A673 (cell line): ENCODE data around the gene NRTN. TPM values are rescaled to one million over a fixed set of nuclear protein-coding genes. Genes with fewer than 3 reads are reported as not detected.

Source experiments
- BruUV-seq: library from RNA; stranded (reverse); fragments of 400-500 nt; replicated peaks from 2 replicates; lab custom pipeline; 2021; lab: Mats Ljungman, UMichigan
- CTCF ChIA-PET: fragments of 300-600 bp; sonication (Branson Sonifier 250); formaldehyde crosslinking; loops from one replicate; lab custom pipeline; 2022; ENCODE audit warnings: antibody characterized with exemption; lab: Charles Lee
- POLR2A ChIA-PET: fragments of 300-600 bp; sonication (Branson Sonifier 250); formaldehyde crosslinking; loops from one replicate; lab custom pipeline; 2022; ENCODE audit warnings: antibody characterized with exemption; ENCODE audit not compliant: low non-redundant PET; lab: Charles Lee
- DNase-seq: peaks from one replicate; pipeline ENCODE4 v3.0.0-alpha.2; 2015; ENCODE audit warnings: low spot score
- H3K27ac ChIP-seq: fragments of 200-600 bp; sonication (generic); 2 replicates; pipeline ENCODE4 v1.5.1; 2016; ENCODE audit warnings: mixed run types, low read depth, mild to moderate bottlenecking, mixed read lengths, antibody characterized with exemption, low read length; ENCODE audit not compliant: poor library complexity, severe bottlenecking
- H3K27me3 ChIP-seq: fragments of 200-600 bp; sonication (generic); replicated peaks from 2 replicates; pipeline ENCODE4 v1.6.1; 2017; ENCODE audit warnings: mixed run types, low read depth, mild to moderate bottlenecking, mixed read lengths, antibody characterized with exemption, low read length; ENCODE audit not compliant: insufficient read depth, poor library complexity
- H3K36me3 ChIP-seq: fragments of 200-600 bp; sonication (generic); 2 replicates; pipeline ENCODE4 v1.6.1; 2016; ENCODE audit warnings: mixed run types, mild to moderate bottlenecking, mixed read lengths, antibody characterized with exemption, low read length; ENCODE audit not compliant: insufficient read depth, poor library complexity, severe bottlenecking
- H3K4me1 ChIP-seq: fragments of 200-600 bp; sonication (generic); 2 replicates; pipeline ENCODE4 v1.6.1; 2017; ENCODE audit warnings: mixed run types, mild to moderate bottlenecking, mixed read lengths, antibody characterized with exemption, low read length; ENCODE audit not compliant: insufficient read depth, poor library complexity, severe bottlenecking
- H3K4me3 ChIP-seq: fragments of 200-600 bp; sonication (generic); 2 replicates; pipeline ENCODE4 v1.5.1; 2016; ENCODE audit warnings: low read depth, mixed run types, mild to moderate bottlenecking, mixed read lengths, low read length; ENCODE audit not compliant: poor library complexity, severe bottlenecking
- H3K9me3 ChIP-seq: fragments of 200-600 bp; sonication (generic); 2 replicates; pipeline ENCODE4 v1.6.1; 2016; ENCODE audit warnings: mixed run types, low read depth, mild to moderate bottlenecking, mixed read lengths, antibody characterized with exemption, low read length; ENCODE audit not compliant: poor library complexity, severe bottlenecking
- CTCF ChIP-seq: fragments of 300-800, 200-600 bp; sonication (generic); conservative IDR thresholded peaks from 2 replicates; pipeline ENCODE4 v1.5.1; 2017; ENCODE audit warnings: low read depth, mild to moderate bottlenecking, antibody characterized with exemption, low read length, moderate library complexity, mixed read lengths
- EZH2 ChIP-seq: fragments of 200-600 bp; sonication (generic); IDR thresholded peaks from 2 replicates; pipeline ENCODE4 v1.6.1; 2017; ENCODE audit warnings: borderline replicate concordance, low read depth, mild to moderate bottlenecking, mixed read lengths, antibody characterized with exemption, low read length; ENCODE audit not compliant: poor library complexity, severe bottlenecking
- intact Hi-C: fragments of 100-400 bp; cut with micrococcal nuclease; formaldehyde crosslinking; loops from one replicate; pipeline ENCODE4 v1.10.0; 2022; ENCODE audit not compliant: unreplicated experiment
- total RNA-seq: library from RNA; stranded (reverse); gene quantifications from 2 replicates; pipeline ENCODE4 v1.2.3, GENCODE V29; 2021

NRTN gene
- total RNA-seq, 1 experiment from 2014 or later = 1.6 TPM

GRCh38 chr19:5814852-5815246, 10.0 kb downstream of the NRTN start:
- intact Hi-C loops = no loop called here
- CTCF ChIA-PET = no interaction called here
- no peak for TF ChIP-seq EZH2
- no peak for TF ChIP-seq CTCF

GRCh38 chr19:5817218-5817617, 12.4 kb downstream of the NRTN start:
- no peak overlapping the region for H3K4me3 ChIP-seq
- H3K9me3 ChIP-seq = no peaks in the 10 kb centered on the region
- no peak for DNase-seq
- CTCF ChIA-PET = no interaction called here
- POLR2A ChIA-PET = no interaction called here
- H3K27me3 ChIP-seq = no peaks in the 10 kb centered on the region
- BruUV-seq = no TSS peak
- no peaks in the 10 kb centered on the region for H3K36me3 ChIP-seq
- H3K4me1 ChIP-seq = no peaks in the 10 kb centered on the region
- intact Hi-C loops = no loop called here
- TF ChIP-seq CTCF (no peak), EZH2 (no peak)
- H3K27ac ChIP-seq = no peak overlapping the region

More at GRCh38 chr19:5814852-5815246, 10.0 kb downstream of the NRTN start:
- no peaks in the 10 kb centered on the region for H3K27me3 ChIP-seq
- H3K9me3 ChIP-seq = no peaks in the 10 kb centered on the region
- H3K36me3 ChIP-seq = no peaks in the 10 kb centered on the region
- POLR2A ChIA-PET = no interaction called here
- no peak for DNase-seq
- BruUV-seq = no TSS peak
- H3K4me3 ChIP-seq = no peak overlapping the region
- H3K4me1 ChIP-seq = no peaks in the 10 kb centered on the region
- H3K27ac ChIP-seq = no peak overlapping the region

- Histone ChIP-seq H3K4me3 (no peak overlapping the region), H3K36me3 (no peaks in the 10 kb centered on the region), H3K27ac (no peak overlapping the region), H3K27me3 (no peaks in the 10 kb centered on the region), H3K9me3 (no peaks in the 10 kb centered on the region), H3K4me1 (no peaks in the 10 kb centered on the region)
- no peak for TF ChIP-seq CTCF
- no peak for TF ChIP-seq EZH2
- BruUV-seq = no TSS peak
- POLR2A ChIA-PET = no interaction called here
- CTCF ChIA-PET = interaction anchor here (0.7 kb wide), 1 partner anchor 14 kb away, joined by 3 read pairs; no protein-coding TSS in a partner anchor
- intact Hi-C loops = no loop called here
- DNase-seq = no peak
Observed at GRCh38 chr19:5818594-5818993, 13.7 kb downstream of the NRTN start.
